Common myeloid progenitor, CD34-positive (primary cell): ENCODE results near the gene LRRC8C. TPM values are rescaled to one million over a fixed set of nuclear protein-coding genes. Genes with fewer than 3 reads are reported as not detected.
A peak's percentile ranks its signal among the peaks of the same experiment; 100 is the strongest.

Source experiments
- CTCF ChIA-PET: fragments of 350-600 bp; sonication (Branson Sonifier 250); formaldehyde crosslinking; loops from one replicate; lab custom pipeline; 2021; ENCODE audit warnings: antibody characterized with exemption; lab: Charles Lee
- POLR2A ChIA-PET: fragments of 350-600 bp; sonication (Branson Sonifier 250); formaldehyde crosslinking; loops from one replicate; lab custom pipeline; 2021; ENCODE audit warnings: antibody characterized with exemption; lab: Charles Lee
- DNase-seq, 3 donors: peaks; one replicate each; pipeline versions ENCODE4 v3.0.0 to v3.0.0-alpha.2; 2013
- H3K27ac ChIP-seq, 2 experiments: 1 replicate in 1 of 2; 2 replicates in 1 of 2; pipeline ENCODE4 v1.7.0; 2013; ENCODE audit warnings: inconsistent platforms in 2 of 2, low read length in 2 of 2, mild to moderate bottlenecking in 2 of 2, low read depth in 1 of 2, moderate library complexity in 1 of 2; ENCODE audit not compliant: severe bottlenecking in 2 of 2, insufficient read depth in 1 of 2, poor library complexity in 1 of 2
- H3K27me3 ChIP-seq, 5 experiments: replicated peaks in 2 of 5; 1 replicate in 3 of 5; 2 replicates in 2 of 5; pipeline versions ENCODE4 v1.6.1 to v1.7.0; 2013; ENCODE audit warnings: low read length in 4 of 5, mild to moderate bottlenecking in 2 of 5, moderate library complexity in 2 of 5, inconsistent platforms in 1 of 5; ENCODE audit not compliant: insufficient read depth in 5 of 5, control insufficient read depth in 4 of 5
- H3K36me3 ChIP-seq, 4 experiments: 1 replicate in 2 of 4; 2 replicates in 2 of 4; pipeline versions ENCODE4 v1.6.1 to v1.7.0; 2013; ENCODE audit warnings: low read length in 3 of 4, control low read depth in 1 of 4, mild to moderate bottlenecking in 1 of 4; ENCODE audit not compliant: control insufficient read depth in 4 of 4, insufficient read depth in 4 of 4
- H3K4me1 ChIP-seq, 4 experiments: 1 replicate in 3 of 4; 2 replicates in 1 of 4; pipeline versions ENCODE4 v1.6.1 to v1.7.1; 2013; ENCODE audit warnings: low read length in 3 of 4, mild to moderate bottlenecking in 3 of 4, control low read depth in 1 of 4, inconsistent platforms in 1 of 4, moderate library complexity in 1 of 4; ENCODE audit not compliant: control insufficient read depth in 4 of 4, insufficient read depth in 4 of 4; ENCODE audit errors: control extremely low read depth in 1 of 4
- H3K4me3 ChIP-seq, 7 experiments: 1 replicate in 4 of 7; 2 replicates in 3 of 7; pipeline versions ENCODE4 v1.5.1 to v1.7.0; 2013; ENCODE audit warnings: mild to moderate bottlenecking in 7 of 7, low read length in 6 of 7, moderate library complexity in 6 of 7, inconsistent platforms in 2 of 7, low read depth in 2 of 7, control low read depth in 1 of 7; ENCODE audit not compliant: insufficient read depth in 4 of 7, control insufficient read depth in 1 of 7; ENCODE audit errors: extremely low read depth in 1 of 7
- H3K9me3 ChIP-seq, 5 experiments: 1 replicate in 4 of 5; 2 replicates in 1 of 5; pipeline versions ENCODE4 v1.6.1 to v1.7.1; 2013; ENCODE audit warnings: low read length in 4 of 5, mild to moderate bottlenecking in 2 of 5, inconsistent platforms in 1 of 5, low read depth in 1 of 5, moderate library complexity in 1 of 5; ENCODE audit not compliant: control insufficient read depth in 4 of 5, insufficient read depth in 2 of 5; ENCODE audit errors: control extremely low read depth in 1 of 5
- WGBS: methylation state at CpG from one replicate; pipeline ENCODE4 v1.1.5; 2013; ENCODE audit not compliant: insufficient coverage; 5-methylcytosine and 5-hydroxymethylcytosine counted together
- polyA plus RNA-seq: library from polyadenylated mRNA; unstranded; fragments of 120-200 nt; gene quantifications from one replicate; pipeline ENCODE4 v1.2.1, GENCODE V29; 2013

Gene LRRC8C
- polyA plus RNA-seq: 6.1 TPM

DNA sequence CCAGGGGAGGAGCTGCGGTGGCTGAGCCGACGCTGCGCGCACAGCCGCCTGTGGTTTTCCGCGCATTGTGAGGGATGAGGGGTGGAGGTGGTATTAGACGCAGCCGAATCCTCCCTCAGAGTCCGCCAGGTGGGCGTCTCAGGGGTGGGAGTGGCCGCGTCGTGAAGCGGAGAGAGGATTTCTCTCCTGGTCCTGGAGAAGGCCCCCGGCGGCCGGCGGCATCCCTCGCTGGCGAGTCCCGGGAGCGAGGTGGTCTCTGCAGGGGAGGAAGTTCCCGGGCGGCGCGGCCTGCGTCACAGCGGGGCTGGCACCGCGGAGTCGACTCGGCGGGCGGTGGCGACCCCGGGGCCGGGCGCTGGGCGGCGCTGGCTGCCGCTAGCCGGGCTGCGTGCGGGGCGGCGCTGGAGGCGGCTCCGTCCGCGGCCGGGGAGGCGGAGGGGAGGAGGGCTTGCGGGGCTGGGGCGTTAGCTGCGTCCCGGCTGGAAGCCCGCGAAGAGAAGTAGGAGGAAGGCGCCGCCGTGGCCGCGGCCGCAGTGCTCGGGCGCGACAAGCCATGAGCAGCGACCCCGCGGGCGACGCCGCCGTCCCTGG is at the start of gene LRRC8C:
LRRC8C (plus strand) TSS at position 464 of the 591 bp plus-strand sequence. CDS start 53,354 bp downstream, outside the sequence.
- DNase-seq: peak; percentile 87 to 93 (median 91)
- ChIA-PET POLR2A (interaction anchor here (1.7 kb wide), 1 partner anchor 130 kb away, joined by 13 read pairs; no protein-coding TSS in a partner anchor), CTCF (interaction anchor here (0.6 to 11.7 kb wide), 14 partner anchors 8 to 150 kb away, joined by 3 to 135 read pairs (median 4); no protein-coding TSS in a partner anchor)
- Histone ChIP-seq H3K27ac (peak within 1 kb of the TSS; percentile 56 to 80), H3K4me1 (peaks cover 0 to 42% (median 21%) of the 10 kb centered on the region in 4 experiments), H3K9me3 (no peaks in the 10 kb centered on the region), H3K27me3 (no peaks in the 10 kb centered on the region), H3K36me3 (peaks cover 0 to 4% (median 1%) of the 10 kb centered on the region in 4 experiments), H3K4me3 (peak within 1 kb of the TSS; percentile 67 to 97 (median 87))
- 0% methylated on average over 63 of the region's 76 CpGs for WGBS

DNA sequence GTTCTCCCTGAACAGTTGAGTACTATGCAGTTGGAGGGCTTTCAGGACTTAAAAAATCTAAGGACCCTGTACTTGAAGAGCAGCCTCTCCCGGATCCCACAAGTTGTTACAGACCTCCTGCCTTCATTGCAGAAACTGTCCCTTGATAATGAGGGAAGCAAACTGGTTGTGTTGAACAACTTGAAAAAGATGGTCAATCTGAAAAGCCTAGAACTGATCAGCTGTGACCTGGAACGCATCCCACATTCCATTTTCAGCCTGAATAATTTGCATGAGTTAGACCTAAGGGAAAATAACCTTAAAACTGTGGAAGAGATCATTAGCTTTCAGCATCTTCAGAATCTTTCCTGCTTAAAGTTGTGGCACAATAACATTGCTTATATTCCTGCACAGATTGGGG is 48.7 kb upstream of the LRRC8C start:
- ChIA-PET POLR2A (no interaction called here), CTCF (interaction anchor here (1.0 to 5.4 kb wide), 2 partner anchors 10 to 101 kb away, joined by 3 to 15 read pairs; no protein-coding TSS in a partner anchor)
- Histone ChIP-seq H3K4me3 (no peak overlapping the region), H3K9me3 (no peaks in the 10 kb centered on the region), H3K27me3 (no peaks in the 10 kb centered on the region), H3K27ac (no peak overlapping the region), H3K36me3 (peaks cover 21 to 61% (median 46%) of the 10 kb centered on the region in 4 experiments), H3K4me1 (peaks cover 0 to 2% (median 0%) of the 10 kb centered on the region in 4 experiments)
- no peak for DNase-seq
- WGBS: 100% methylated on average over 2 of the region's 2 CpGs

DNA sequence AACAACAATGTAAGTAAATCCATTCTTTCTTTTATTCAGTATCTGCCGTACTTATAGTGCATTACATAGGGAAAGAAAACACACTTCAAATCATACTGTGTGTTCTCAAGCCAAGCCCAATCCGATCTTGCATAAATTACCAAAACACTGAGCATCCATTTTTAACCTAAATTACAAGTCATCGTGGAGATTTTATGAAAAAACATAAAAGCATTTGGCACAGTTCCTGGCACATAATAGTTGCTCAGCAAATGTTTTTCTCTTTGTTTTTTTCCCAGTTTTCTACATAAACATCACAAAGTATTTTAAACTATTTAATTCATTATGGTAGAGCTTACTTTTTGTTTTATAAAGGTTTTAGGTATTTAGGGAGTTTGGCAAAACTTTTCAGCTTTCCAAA is 48.1 kb upstream of the LRRC8C start:
- 92% methylated on average over 2 of the region's 3 CpGs for WGBS
- ChIA-PET CTCF (interaction anchor here (0.7 to 5.4 kb wide), 3 partner anchors 10 to 101 kb away, joined by 3 to 15 read pairs (median 3); no protein-coding TSS in a partner anchor), POLR2A (interaction anchor here (0.8 kb wide), 1 partner anchor 17 kb away, joined by 3 read pairs; no protein-coding TSS in a partner anchor)
- Histone ChIP-seq H3K4me3 (no peak overlapping the region), H3K9me3 (no peaks in the 10 kb centered on the region), H3K27me3 (no peaks in the 10 kb centered on the region), H3K27ac (no peak overlapping the region), H3K36me3 (peaks cover 21 to 60% (median 44%) of the 10 kb centered on the region in 4 experiments), H3K4me1 (peaks cover 0 to 6% (median 0%) of the 10 kb centered on the region in 4 experiments)
- DNase-seq: no peak

DNA sequence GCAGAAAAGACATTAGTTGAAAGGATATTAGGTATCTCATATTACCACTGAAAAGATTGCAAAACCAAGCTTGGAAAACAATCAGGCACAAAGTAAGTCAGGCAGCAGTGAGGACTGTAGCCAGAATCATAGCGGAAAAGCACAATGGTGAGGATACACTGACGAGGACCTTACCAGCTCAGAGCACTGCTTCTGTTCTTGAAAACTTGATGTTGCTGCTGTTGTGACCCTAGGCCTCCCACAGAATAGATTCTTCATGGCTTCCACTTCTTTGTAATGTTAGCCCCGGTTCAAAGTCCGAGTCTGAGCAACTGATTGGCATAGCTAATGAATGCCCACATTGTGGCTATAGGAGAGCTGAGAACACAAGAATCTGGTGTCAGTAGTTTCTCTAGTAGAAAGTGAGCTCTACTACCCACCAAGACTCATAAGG is 45.2 kb upstream of the LRRC8C start:
- Histone ChIP-seq H3K4me3 (no peak overlapping the region), H3K4me1 (peaks cover 0 to 6% (median 0%) of the 10 kb centered on the region in 4 experiments), H3K27ac (no peak overlapping the region), H3K36me3 (peaks cover 14 to 43% (median 37%) of the 10 kb centered on the region in 4 experiments), H3K27me3 (no peaks in the 10 kb centered on the region), H3K9me3 (no peaks in the 10 kb centered on the region)
- no peak for DNase-seq
- ChIA-PET CTCF (interaction anchor here (1.1 to 1.6 kb wide), 3 partner anchors 14 to 175 kb away, joined by 3 to 4 read pairs (median 3); no protein-coding TSS in a partner anchor), POLR2A (no interaction called here)
- WGBS: 97% methylated on average over 4 of the region's 4 CpGs

DNA sequence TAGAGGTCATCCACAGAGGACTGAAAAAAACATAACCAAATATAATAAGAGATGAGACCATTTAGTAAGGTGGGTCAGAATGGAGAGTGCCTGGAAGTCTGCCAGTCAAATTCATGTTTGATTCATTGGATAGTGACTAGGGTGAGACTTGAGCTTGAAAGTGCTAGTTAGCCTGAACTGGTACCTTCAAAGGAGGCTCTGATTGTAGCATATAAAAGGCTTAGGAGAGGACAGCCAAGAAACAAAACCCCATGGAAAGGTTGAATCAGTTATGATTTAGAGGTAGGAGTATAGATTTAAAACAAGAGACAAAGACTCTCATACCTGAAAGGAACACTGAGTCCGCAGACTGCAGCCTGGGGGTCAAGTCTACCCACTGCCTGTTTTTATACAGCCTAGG is 44.4 kb upstream of the LRRC8C start:
- DNase-seq: no peak
- no peak overlapping the region for H3K27ac ChIP-seq
- peaks cover 13 to 36% (median 30%) of the 10 kb centered on the region in 4 experiments for H3K36me3 ChIP-seq
- 100% methylated on average over 1 of the region's 1 CpG for WGBS
- H3K27me3 ChIP-seq: no peaks in the 10 kb centered on the region
- H3K4me1 ChIP-seq: peaks cover 0 to 8% (median under 1%) of the 10 kb centered on the region in 4 experiments
- no peaks in the 10 kb centered on the region for H3K9me3 ChIP-seq
- ChIA-PET POLR2A (no interaction called here), CTCF (interaction anchor here (1.1 kb wide), 1 partner anchor 105 kb away, joined by 3 read pairs; no protein-coding TSS in a partner anchor)
- H3K4me3 ChIP-seq: no peak overlapping the region

DNA sequence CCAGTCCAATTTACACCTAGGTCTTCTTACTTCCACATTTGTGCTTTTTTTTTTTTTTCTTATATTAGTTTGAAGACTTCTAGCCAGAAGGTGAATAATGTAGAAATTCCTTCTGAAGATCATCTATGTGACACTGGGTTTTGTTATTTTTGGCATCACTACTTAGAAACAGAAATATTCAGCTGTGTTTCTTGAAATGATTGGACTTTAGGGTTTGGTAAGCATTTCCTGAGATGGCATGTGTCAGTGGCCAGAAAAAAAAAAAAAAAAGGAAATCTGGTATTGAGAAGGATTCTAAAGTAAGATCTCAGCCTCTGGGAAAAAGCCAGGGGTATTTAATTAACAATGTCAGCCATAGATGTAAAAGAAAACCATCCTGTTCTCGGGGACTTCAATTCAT is 43.4 kb upstream of the LRRC8C start:
- Histone ChIP-seq H3K9me3 (no peaks in the 10 kb centered on the region), H3K36me3 (peaks cover 7 to 28% (median 21%) of the 10 kb centered on the region in 4 experiments), H3K27ac (no peak overlapping the region), H3K27me3 (no peaks in the 10 kb centered on the region), H3K4me1 (peaks cover 0 to 8% (median 2%) of the 10 kb centered on the region in 4 experiments), H3K4me3 (no peak overlapping the region)
- DNase-seq: no peak
- POLR2A ChIA-PET: no interaction called here
- CTCF ChIA-PET: interaction anchor here (0.6 to 2.6 kb wide), 6 partner anchors 8 to 104 kb away, joined by 3 to 14 read pairs (median 4); no protein-coding TSS in a partner anchor
- 100% methylated on average over 1 of the region's 1 CpG for WGBS
